Osteocyte (in vitro differentiated cells): ENCODE measurements around the gene FHIT. TPM values are rescaled to one million over a fixed set of nuclear protein-coding genes. Genes with fewer than 3 reads are reported as not detected.

Experiments
- DNase-seq: peaks from one replicate; pipeline ENCODE4 v3.0.0; 2021; ENCODE audit warnings: mixed read lengths; ENCODE audit not compliant: unreplicated experiment; ENCODE audit errors: extremely low spot score
- H3K27ac Mint-ChIP-seq: one replicate; pipeline ENCODE4 v1.8.0; 2021; ENCODE audit warnings: mild to moderate bottlenecking, mixed read lengths; ENCODE audit not compliant: unreplicated experiment
- H3K27me3 Mint-ChIP-seq: one replicate; pipeline ENCODE4 v1.8.0; 2021; ENCODE audit warnings: mixed read lengths; ENCODE audit not compliant: unreplicated experiment
- H3K36me3 Mint-ChIP-seq: one replicate; pipeline ENCODE4 v1.8.0; 2021; ENCODE audit warnings: mixed read lengths; ENCODE audit not compliant: unreplicated experiment
- H3K4me1 Mint-ChIP-seq: one replicate; pipeline ENCODE4 v1.8.0; 2021; ENCODE audit warnings: mixed read lengths; ENCODE audit not compliant: unreplicated experiment
- H3K4me3 Mint-ChIP-seq: one replicate; pipeline ENCODE4 v1.8.0; 2021; ENCODE audit warnings: mild to moderate bottlenecking, moderate library complexity, mixed read lengths; ENCODE audit not compliant: unreplicated experiment
- H3K9me3 Mint-ChIP-seq: one replicate; pipeline ENCODE4 v1.8.0; 2021; ENCODE audit warnings: mixed read lengths; ENCODE audit not compliant: unreplicated experiment
- total RNA-seq: library from RNA; stranded (reverse); gene quantifications from 2 replicates; pipeline ENCODE4 v1.2.1, GENCODE V29; 2021
- TF ChIP-seq, protein P1 (sequence below): fragments of 200-600 bp; sonication (generic); IDR thresholded peaks from 2 replicates; pipeline ENCODE4 v1.5.0; 2021; ENCODE audit warnings: antibody characterized with exemption, mild to moderate bottlenecking, moderate library complexity

Gene FHIT
- total RNA-seq, 1 donor from 2014 or later, result 2.3 TPM

DNA sequence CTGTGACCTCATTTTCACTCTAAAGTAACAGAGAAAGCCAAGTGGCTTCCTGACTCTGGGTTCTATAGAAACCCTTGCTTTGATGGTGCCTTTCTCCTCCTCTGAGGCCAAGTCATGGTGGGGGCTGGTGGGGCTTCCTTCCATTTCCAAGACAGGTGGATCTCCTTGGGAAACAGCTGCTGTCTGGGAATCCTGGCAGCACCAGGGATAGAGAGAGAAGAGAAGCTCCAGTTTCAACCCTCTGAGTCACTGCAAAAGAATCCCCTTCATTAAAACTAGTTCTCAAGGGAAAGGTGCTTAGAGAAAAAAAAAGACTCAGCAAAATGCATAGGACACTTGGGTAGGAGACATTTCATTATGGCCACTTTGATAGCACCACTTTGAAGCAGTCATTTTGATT lies 614.4 kb downstream of the FHIT start:
- Mint-ChIP-seq H3K9me3 (no peaks in the 10 kb centered on the region), H3K27ac (no peak overlapping the region), H3K4me1 (peaks cover 3% of the 10 kb centered on the region), H3K27me3 (peaks cover 12% of the 10 kb centered on the region), H3K4me3 (no peak overlapping the region), H3K36me3 (no peaks in the 10 kb centered on the region)
- no peak for DNase-seq
- TF ChIP-seq, protein P1, sequence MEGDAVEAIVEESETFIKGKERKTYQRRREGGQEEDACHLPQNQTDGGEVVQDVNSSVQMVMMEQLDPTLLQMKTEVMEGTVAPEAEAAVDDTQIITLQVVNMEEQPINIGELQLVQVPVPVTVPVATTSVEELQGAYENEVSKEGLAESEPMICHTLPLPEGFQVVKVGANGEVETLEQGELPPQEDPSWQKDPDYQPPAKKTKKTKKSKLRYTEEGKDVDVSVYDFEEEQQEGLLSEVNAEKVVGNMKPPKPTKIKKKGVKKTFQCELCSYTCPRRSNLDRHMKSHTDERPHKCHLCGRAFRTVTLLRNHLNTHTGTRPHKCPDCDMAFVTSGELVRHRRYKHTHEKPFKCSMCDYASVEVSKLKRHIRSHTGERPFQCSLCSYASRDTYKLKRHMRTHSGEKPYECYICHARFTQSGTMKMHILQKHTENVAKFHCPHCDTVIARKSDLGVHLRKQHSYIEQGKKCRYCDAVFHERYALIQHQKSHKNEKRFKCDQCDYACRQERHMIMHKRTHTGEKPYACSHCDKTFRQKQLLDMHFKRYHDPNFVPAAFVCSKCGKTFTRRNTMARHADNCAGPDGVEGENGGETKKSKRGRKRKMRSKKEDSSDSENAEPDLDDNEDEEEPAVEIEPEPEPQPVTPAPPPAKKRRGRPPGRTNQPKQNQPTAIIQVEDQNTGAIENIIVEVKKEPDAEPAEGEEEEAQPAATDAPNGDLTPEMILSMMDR, result no peak

DNA sequence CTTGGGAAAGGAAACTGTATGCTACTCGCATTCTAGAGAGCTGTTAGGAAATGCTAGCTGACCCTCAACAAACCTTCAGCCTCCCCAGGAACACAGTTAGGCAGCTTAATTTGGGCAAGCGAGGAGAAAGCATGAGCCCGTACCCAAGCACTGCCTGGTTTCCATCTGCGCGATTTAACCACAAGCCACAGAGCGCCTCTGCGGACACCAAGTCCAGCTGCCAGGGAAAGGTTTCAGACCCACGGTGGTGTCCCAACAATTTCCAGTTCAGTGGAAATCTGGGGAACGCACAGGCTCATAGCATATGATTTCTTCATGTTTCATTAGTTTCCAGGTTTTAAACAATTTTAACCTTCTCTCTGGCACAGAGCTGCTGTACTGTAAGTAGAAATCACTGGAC lies 617.6 kb downstream of the FHIT start:
- H3K9me3 Mint-ChIP-seq, result no peaks in the 10 kb centered on the region
- H3K27me3 Mint-ChIP-seq, result peaks cover 22% of the 10 kb centered on the region
- H3K27ac Mint-ChIP-seq, result no peak overlapping the region
- DNase-seq, result no peak
- H3K36me3 Mint-ChIP-seq, result no peaks in the 10 kb centered on the region
- TF ChIP-seq, protein P1, result no peak
- no peak overlapping the region for H3K4me3 Mint-ChIP-seq
- peaks cover 3% of the 10 kb centered on the region for H3K4me1 Mint-ChIP-seq

DNA sequence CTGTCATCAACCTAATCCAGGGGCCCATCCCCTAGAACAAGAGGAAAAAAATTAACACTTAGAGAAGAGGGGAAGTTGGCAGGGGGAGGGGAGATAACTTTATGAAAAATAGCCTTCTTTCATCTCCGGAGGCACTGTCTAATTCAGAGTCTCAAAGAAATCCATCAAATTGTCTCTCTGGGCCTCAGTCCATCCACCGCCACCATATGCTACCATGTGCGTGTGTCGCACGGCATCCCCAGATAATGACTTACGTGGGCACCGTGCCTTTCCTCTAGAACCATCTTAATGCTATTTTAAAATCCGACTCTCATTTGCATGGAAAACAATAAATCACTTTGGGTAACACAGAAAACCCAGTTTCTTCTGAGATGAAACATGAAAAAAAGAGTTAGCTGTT lies 619.7 kb downstream of the FHIT start:
- no peaks in the 10 kb centered on the region for H3K4me1 Mint-ChIP-seq
- H3K27ac Mint-ChIP-seq, result no peak overlapping the region
- no peak for DNase-seq
- H3K4me3 Mint-ChIP-seq, result no peak overlapping the region
- TF ChIP-seq, protein P1, result no peak
- H3K36me3 Mint-ChIP-seq, result no peaks in the 10 kb centered on the region
- peaks cover 24% of the 10 kb centered on the region for H3K27me3 Mint-ChIP-seq
- no peaks in the 10 kb centered on the region for H3K9me3 Mint-ChIP-seq

DNA sequence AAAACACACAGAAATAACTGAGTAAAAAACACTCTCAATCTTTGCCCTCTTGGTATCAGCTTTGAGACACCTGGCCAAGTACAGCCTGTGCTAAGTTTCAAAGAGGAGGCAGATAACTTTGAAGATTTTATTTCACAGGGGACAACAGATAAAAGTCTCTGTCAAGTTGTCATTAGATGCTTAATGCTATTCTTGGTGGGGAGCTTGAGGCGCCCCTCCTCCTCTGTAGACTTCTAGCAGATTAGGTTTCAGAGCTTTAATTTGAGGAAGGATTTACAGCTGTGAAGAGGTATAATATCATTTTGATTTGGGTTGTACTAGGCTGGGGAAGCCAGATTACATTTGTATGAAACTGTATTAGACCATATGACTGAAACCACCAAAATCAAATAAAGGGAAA lies 620.3 kb downstream of the FHIT start:
- Mint-ChIP-seq H3K9me3 (no peaks in the 10 kb centered on the region), H3K27ac (no peak overlapping the region), H3K4me3 (no peak overlapping the region), H3K27me3 (peaks cover 25% of the 10 kb centered on the region), H3K36me3 (no peaks in the 10 kb centered on the region), H3K4me1 (no peaks in the 10 kb centered on the region)
- TF ChIP-seq, protein P1, result no peak
- no peak for DNase-seq

DNA sequence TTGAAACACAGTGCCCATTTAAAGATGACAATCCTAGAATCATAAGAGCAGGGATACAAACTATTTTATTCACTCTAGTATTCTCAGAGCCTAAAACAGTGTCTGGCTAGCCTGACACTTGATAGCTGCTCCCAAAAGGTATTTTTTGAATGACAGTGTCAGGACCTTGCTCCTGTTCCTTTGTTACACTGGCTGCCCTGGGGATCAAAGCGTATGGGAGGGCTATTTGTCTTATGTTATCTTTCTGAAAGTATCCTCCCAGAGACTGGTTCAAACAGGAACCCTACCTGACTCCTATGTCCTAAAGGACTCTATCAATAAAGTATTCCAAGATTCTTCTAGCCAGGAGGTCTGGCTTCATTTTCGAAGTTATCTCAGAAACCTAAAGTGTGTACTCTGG lies 621.4 kb downstream of the FHIT start:
- H3K36me3 Mint-ChIP-seq, result no peaks in the 10 kb centered on the region
- H3K4me3 Mint-ChIP-seq, result no peak overlapping the region
- no peaks in the 10 kb centered on the region for H3K4me1 Mint-ChIP-seq
- no peak overlapping the region for H3K27ac Mint-ChIP-seq
- DNase-seq, result no peak
- no peaks in the 10 kb centered on the region for H3K9me3 Mint-ChIP-seq
- H3K27me3 Mint-ChIP-seq, result peaks cover 29% of the 10 kb centered on the region
- TF ChIP-seq, protein P1, result no peak
